Mesenchymal stem cell (in vitro differentiated cells and primary cell): Measurements from ENCODE around the gene RPS15.

Experiments used
- DNase-seq: peaks from one replicate; pipeline ENCODE4 v3.0.0-alpha.2; 2013
- H2AFZ ChIP-seq: one replicate; pipeline ENCODE4 v1.6.1; 2013; ENCODE audit warnings: low read depth, mild to moderate bottlenecking, control low read depth, inconsistent platforms, low read length, moderate library complexity
- H2AK5ac ChIP-seq: 2 replicates; pipeline ENCODE4 v1.6.1; 2013; ENCODE audit warnings: low read length, moderate library complexity, mild to moderate bottlenecking, inconsistent platforms; ENCODE audit not compliant: severe bottlenecking
- H2BK120ac ChIP-seq: one replicate; pipeline ENCODE4 v1.6.1; 2013; ENCODE audit warnings: low read depth, mild to moderate bottlenecking, inconsistent platforms, low read length, moderate library complexity
- H2BK12ac ChIP-seq, 2 experiments: one replicate each; pipeline ENCODE4 v1.6.1; 2013; ENCODE audit warnings: inconsistent platforms in 2 of 2, low read length in 2 of 2, mild to moderate bottlenecking in 2 of 2, moderate library complexity in 2 of 2, control low read depth in 1 of 2
- H2BK15ac ChIP-seq: one replicate; pipeline ENCODE4 v1.6.1; 2013; ENCODE audit warnings: mild to moderate bottlenecking, low read depth, inconsistent platforms; ENCODE audit not compliant: poor library complexity, severe bottlenecking
- H2BK5ac ChIP-seq: 2 replicates; pipeline ENCODE4 v1.6.1; 2013; ENCODE audit warnings: low read depth, mild to moderate bottlenecking, low read length, control low read depth, inconsistent platforms; ENCODE audit not compliant: poor library complexity, severe bottlenecking
- H3K14ac ChIP-seq, 2 experiments: one replicate each; pipeline ENCODE4 v1.6.1; 2013; ENCODE audit warnings: inconsistent platforms in 2 of 2, low read length in 2 of 2, control low read depth in 1 of 2, mild to moderate bottlenecking in 1 of 2, moderate library complexity in 1 of 2
- H3K18ac ChIP-seq, 2 experiments: one replicate each; pipeline ENCODE4 v1.6.1; 2013; ENCODE audit warnings: inconsistent platforms in 2 of 2, low read length in 2 of 2, control low read depth in 1 of 2, low read depth in 1 of 2, mild to moderate bottlenecking in 1 of 2
- H3K23ac ChIP-seq, 2 experiments: one replicate each; pipeline ENCODE4 v1.6.1; 2013; ENCODE audit warnings: inconsistent platforms in 2 of 2, low read length in 2 of 2, mild to moderate bottlenecking in 2 of 2, moderate library complexity in 2 of 2, control low read depth in 1 of 2
- H3K27ac ChIP-seq: 2 replicates; pipeline ENCODE4 v1.5.1; 2013; ENCODE audit warnings: mild to moderate bottlenecking, moderate library complexity, low read length, control low read depth, inconsistent platforms; ENCODE audit not compliant: poor library complexity, severe bottlenecking
- H3K27me3 ChIP-seq, 2 experiments: 2 replicates each; pipeline versions ENCODE4 v1.6.1 to v1.7.0; 2013; ENCODE audit warnings: low read length in 2 of 2, mild to moderate bottlenecking in 2 of 2, moderate library complexity in 2 of 2, control low read depth in 1 of 2, inconsistent platforms in 1 of 2; ENCODE audit not compliant: control insufficient read depth in 1 of 2, insufficient read depth in 1 of 2
- H3K36me3 ChIP-seq, 2 experiments: 2 replicates each; pipeline versions ENCODE4 v1.6.1 to v1.7.0; 2013; ENCODE audit warnings: low read length in 2 of 2, control low read depth in 1 of 2, inconsistent platforms in 1 of 2, low read depth in 1 of 2, mild to moderate bottlenecking in 1 of 2; ENCODE audit not compliant: insufficient read depth in 2 of 2, control insufficient read depth in 1 of 2
- H3K4ac ChIP-seq, 2 experiments: one replicate each; pipeline ENCODE4 v1.6.1; 2013; ENCODE audit warnings: inconsistent platforms in 2 of 2, low read length in 2 of 2, mild to moderate bottlenecking in 2 of 2, moderate library complexity in 2 of 2, control low read depth in 1 of 2, low read depth in 1 of 2
- H3K4me1 ChIP-seq: 2 replicates; pipeline ENCODE4 v1.6.1; 2013; ENCODE audit warnings: low read depth, low read length, control low read depth; ENCODE audit not compliant: control insufficient read depth, insufficient read depth
- H3K4me2 ChIP-seq: 2 replicates; pipeline ENCODE4 v1.6.1; 2013; ENCODE audit warnings: low read length, mild to moderate bottlenecking, inconsistent platforms; ENCODE audit not compliant: poor library complexity, severe bottlenecking
- H3K4me3 ChIP-seq, 2 experiments: 2 replicates each; pipeline versions ENCODE4 v1.5.1 to v1.7.0; 2013; ENCODE audit warnings: low read length in 2 of 2, mild to moderate bottlenecking in 2 of 2, control low read depth in 1 of 2, low read depth in 1 of 2; ENCODE audit not compliant: insufficient read depth in 1 of 2
- H3K79me1 ChIP-seq: replicated peaks from 2 replicates; pipeline ENCODE4 v1.6.1; 2013; ENCODE audit warnings: mild to moderate bottlenecking, control low read depth, low read length, inconsistent platforms; ENCODE audit not compliant: poor library complexity, severe bottlenecking
- H3K9ac ChIP-seq: 2 replicates; pipeline ENCODE4 v1.7.0; 2013; ENCODE audit warnings: mild to moderate bottlenecking, low read length, moderate library complexity
- H3K9me3 ChIP-seq: 2 replicates; pipeline ENCODE4 v1.7.0; 2013; ENCODE audit warnings: mild to moderate bottlenecking, low read length; ENCODE audit not compliant: control insufficient read depth
- H4K8ac ChIP-seq: one replicate; pipeline ENCODE4 v1.6.1; 2013; ENCODE audit warnings: inconsistent platforms, mild to moderate bottlenecking, low read length, moderate library complexity
- H4K91ac ChIP-seq: one replicate; pipeline ENCODE4 v1.6.1; 2013; ENCODE audit warnings: mild to moderate bottlenecking, low read length, inconsistent platforms
- WGBS: methylation state at CpG from one replicate; pipeline ENCODE4 v1.1.7; 2013; ENCODE audit warnings: mixed read lengths; 5-methylcytosine and 5-hydroxymethylcytosine counted together

Gene RPS15

GRCh38 chr19:1425902-1426301 lies 12.3 kb upstream of the RPS15 start:
- Histone ChIP-seq H4K8ac (no peak overlapping the region), H3K9me3 (no peaks in the 10 kb centered on the region), H2BK120ac (no peak overlapping the region), H3K4ac (no peak overlapping the region), H2AK5ac (no peak overlapping the region), H3K4me3 (no peak overlapping the region), H3K14ac (no peak overlapping the region), H2BK15ac (no peak overlapping the region), H2BK5ac (no peak overlapping the region), H3K27ac (no peak overlapping the region), H4K91ac (no peak overlapping the region), H3K79me1 (peaks cover 63% of the 10 kb centered on the region), H3K4me1 (peaks cover 26% of the 10 kb centered on the region), H2BK12ac (no peak overlapping the region), H3K4me2 (no peak overlapping the region), H3K36me3 (peaks cover 87 to 90% of the 10 kb centered on the region in 2 experiments), H2AFZ (no peak overlapping the region), H3K23ac (no peak overlapping the region), H3K18ac (no peak overlapping the region), H3K9ac (no peak overlapping the region), H3K27me3 (no peaks in the 10 kb centered on the region)
- WGBS, result 93% methylated on average over 13 of the region's 14 CpGs
- no peak for DNase-seq

DNA sequence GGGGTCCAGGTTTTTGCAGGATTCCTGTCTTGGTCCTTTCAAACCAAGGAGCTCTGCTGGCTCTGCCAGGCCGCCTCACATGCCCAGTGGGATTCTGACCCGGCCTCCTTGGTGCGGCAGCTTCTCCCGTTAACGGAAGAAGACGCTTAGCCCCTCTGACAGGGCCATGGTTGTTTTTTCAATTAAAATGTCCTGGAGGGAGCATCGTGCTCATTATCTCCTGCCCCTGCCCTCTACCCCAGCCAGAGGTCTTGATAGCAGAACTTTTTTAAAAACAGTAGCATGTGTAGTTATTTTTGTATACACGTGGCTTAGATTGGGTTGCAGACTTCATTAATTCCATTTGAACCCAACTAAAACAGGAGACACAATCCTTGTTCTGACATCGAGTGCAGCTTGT lies 11.5 kb upstream of the RPS15 start:
- Histone ChIP-seq H3K4me2 (no peak overlapping the region), H3K9me3 (no peaks in the 10 kb centered on the region), H2BK12ac (no peak overlapping the region), H4K8ac (no peak overlapping the region), H3K4me1 (peaks cover 24% of the 10 kb centered on the region), H3K18ac (no peak overlapping the region), H2BK15ac (no peak overlapping the region), H3K14ac (no peak overlapping the region), H2BK5ac (no peak overlapping the region), H3K4ac (no peak overlapping the region), H3K27me3 (no peaks in the 10 kb centered on the region), H3K27ac (no peak overlapping the region), H3K36me3 (peaks cover 83 to 86% of the 10 kb centered on the region in 2 experiments), H3K23ac (no peak overlapping the region), H2AFZ (no peak overlapping the region), H2BK120ac (no peak overlapping the region), H3K4me3 (no peak overlapping the region), H3K79me1 (peaks cover 63% of the 10 kb centered on the region), H3K9ac (no peak overlapping the region), H4K91ac (no peak overlapping the region), H2AK5ac (no peak overlapping the region)
- DNase-seq, result no peak
- 95% methylated on average over 8 of the region's 9 CpGs for WGBS

DNA sequence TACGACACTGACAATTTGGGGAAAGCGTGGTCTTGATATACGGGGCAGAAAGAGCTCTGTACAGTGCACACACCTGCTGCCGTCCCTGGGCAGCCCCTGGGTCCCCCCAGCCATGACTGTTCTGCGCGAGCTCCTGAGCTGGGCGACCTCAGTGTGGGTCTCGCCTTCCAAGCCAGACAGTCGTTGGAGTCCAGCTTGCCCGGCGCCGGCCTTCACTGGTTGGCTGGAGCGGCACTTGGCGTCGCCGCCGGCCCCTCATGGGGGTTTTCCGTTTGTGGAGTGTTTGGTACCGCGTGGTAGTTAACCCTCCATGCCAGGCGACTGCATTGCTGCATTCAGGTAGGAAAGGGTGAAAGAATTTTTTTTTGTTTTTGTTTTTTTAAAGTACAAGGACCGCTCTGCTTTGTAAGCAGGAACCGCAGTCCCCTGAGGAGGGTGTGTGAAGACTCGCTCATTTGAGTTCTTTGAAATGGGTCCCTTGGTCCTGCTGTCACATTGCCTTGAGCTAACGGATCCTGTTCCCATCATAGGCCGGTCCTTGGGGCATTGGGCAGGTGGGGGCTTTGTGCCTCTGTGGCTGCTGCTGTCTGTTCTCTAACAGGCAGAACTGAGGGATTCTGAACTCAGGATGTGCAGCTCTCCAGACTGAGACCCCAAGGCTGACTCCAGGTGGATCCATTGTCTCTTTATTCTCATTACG lies 10.8 kb upstream of the RPS15 start:
- H3K18ac ChIP-seq, result no peak overlapping the region
- H3K27me3 ChIP-seq, result no peaks in the 10 kb centered on the region
- no peak overlapping the region for H4K8ac ChIP-seq
- H2BK15ac ChIP-seq, result no peak overlapping the region
- no peak overlapping the region for H2BK120ac ChIP-seq
- no peak overlapping the region for H2AK5ac ChIP-seq
- no peak overlapping the region for H2AFZ ChIP-seq
- H4K91ac ChIP-seq, result no peak overlapping the region
- H3K4me3 ChIP-seq, result no peak overlapping the region
- H3K79me1 ChIP-seq, result peaks cover 66% of the 10 kb centered on the region
- no peak overlapping the region for H3K23ac ChIP-seq
- H3K14ac ChIP-seq, result no peak overlapping the region
- no peak overlapping the region for H3K9ac ChIP-seq
- no peak overlapping the region for H2BK12ac ChIP-seq
- H3K27ac ChIP-seq, result no peak overlapping the region
- no peak overlapping the region for H2BK5ac ChIP-seq
- H3K4me2 ChIP-seq, result no peak overlapping the region
- peaks cover 83 to 86% of the 10 kb centered on the region in 2 experiments for H3K36me3 ChIP-seq
- H3K9me3 ChIP-seq, result no peaks in the 10 kb centered on the region
- H3K4ac ChIP-seq, result no peak overlapping the region
- no peak for DNase-seq
- peaks cover 19% of the 10 kb centered on the region for H3K4me1 ChIP-seq
- 96% methylated on average over 27 of the region's 27 CpGs for WGBS

- Histone ChIP-seq H3K4me2 (no peak overlapping the region), H2BK5ac (no peak overlapping the region)
These were observed 9.3 kb upstream of the RPS15 start for GRCh38 chr19:1428738-1429391.

More at GRCh38 chr19:1428738-1429391, 9.3 kb upstream of the RPS15 start:
- Histone ChIP-seq H2BK120ac (no peak overlapping the region), H3K36me3 (peaks cover 83 to 88% of the 10 kb centered on the region in 2 experiments), H4K91ac (peak overlapping the region; percentile 28), H3K14ac (no peak overlapping the region), H3K4me3 (no peak overlapping the region), H2AK5ac (no peak overlapping the region), H2BK15ac (no peak overlapping the region), H3K18ac (no peak overlapping the region), H3K9me3 (no peaks in the 10 kb centered on the region), H3K9ac (no peak overlapping the region), H3K4ac (no peak overlapping the region), H2AFZ (no peak overlapping the region), H3K27ac (no peak overlapping the region), H3K4me1 (peaks cover 12% of the 10 kb centered on the region), H3K27me3 (no peaks in the 10 kb centered on the region), H4K8ac (no peak overlapping the region), H2BK12ac (no peak overlapping the region), H3K79me1 (peaks cover 72% of the 10 kb centered on the region), H3K23ac (no peak overlapping the region)
- DNase-seq, result no peak
- WGBS, result 96% methylated on average over 41 of the region's 41 CpGs
